GM19468 (cell line): ENCODE data around the gene AQP4.

ENCODE experiments used
- ATAC-seq: cut with Tn5 transposase; IDR thresholded peaks from one replicate; pipeline ENCODE4 v1.9.1; 2021; ENCODE audit warnings: mild to moderate bottlenecking, moderate library complexity, moderate number of reproducible peaks; ENCODE audit not compliant: unreplicated experiment; ENCODE audit errors: extremely low read depth

AQP4 gene

GRCh38 chr18:26843760-26844159 is 21.7 kb downstream of the AQP4 start:
- no peak for ATAC-seq

GRCh38 chr18:26840965-26841364 is 24.5 kb downstream of the AQP4 start:
- no peak for ATAC-seq

GRCh38 chr18:26839609-26840008 is 25.9 kb downstream of the AQP4 start:
- no peak for ATAC-seq

GRCh38 chr18:26832302-26832701 is 33.2 kb downstream of the AQP4 start:
- ATAC-seq, result no peak

- no peak for ATAC-seq
Measured at GRCh38 chr18:26827581-26827980, 37.9 kb downstream of the AQP4 start.

- ATAC-seq, result no peak
Measured at GRCh38 chr18:26826656-26827235, 38.8 kb downstream of the AQP4 start.

GRCh38 chr18:26821181-26821580 is 44.3 kb downstream of the AQP4 start:
- ATAC-seq, result no peak

GRCh38 chr18:26819046-26819445 is 46.5 kb downstream of the AQP4 start:
- ATAC-seq, result no peak

GRCh38 chr18:26818461-26818860 is 47.0 kb downstream of the AQP4 start:
- ATAC-seq, result no peak

- ATAC-seq, result no peak
Measured at GRCh38 chr18:26813043-26813442, 52.5 kb downstream of the AQP4 start.

- ATAC-seq, result no peak
Measured at GRCh38 chr18:26812462-26812861, 53.0 kb downstream of the AQP4 start.

GRCh38 chr18:26809346-26809745 is 56.2 kb downstream of the AQP4 start:
- no peak for ATAC-seq

GRCh38 chr18:26806224-26806623 is 59.3 kb downstream of the AQP4 start:
- ATAC-seq, result no peak

- ATAC-seq, result no peak
Measured at GRCh38 chr18:26804519-26804918, 61.0 kb downstream of the AQP4 start.

- no peak for ATAC-seq
Measured at GRCh38 chr18:26803643-26804042, 61.9 kb downstream of the AQP4 start.

- no peak for ATAC-seq
Measured at GRCh38 chr18:26802330-26803200, 62.9 kb downstream of the AQP4 start.
